C1 segment of cervical spinal cord (tissue), 14 donors: ENCODE measurements around the gene FRMD4B.

Experiments
- DNase-seq, 14 donors: peaks; one replicate each; lab custom pipeline; 2025; lab: John Stamatoyannopoulos, UW

Gene FRMD4B

DNA sequence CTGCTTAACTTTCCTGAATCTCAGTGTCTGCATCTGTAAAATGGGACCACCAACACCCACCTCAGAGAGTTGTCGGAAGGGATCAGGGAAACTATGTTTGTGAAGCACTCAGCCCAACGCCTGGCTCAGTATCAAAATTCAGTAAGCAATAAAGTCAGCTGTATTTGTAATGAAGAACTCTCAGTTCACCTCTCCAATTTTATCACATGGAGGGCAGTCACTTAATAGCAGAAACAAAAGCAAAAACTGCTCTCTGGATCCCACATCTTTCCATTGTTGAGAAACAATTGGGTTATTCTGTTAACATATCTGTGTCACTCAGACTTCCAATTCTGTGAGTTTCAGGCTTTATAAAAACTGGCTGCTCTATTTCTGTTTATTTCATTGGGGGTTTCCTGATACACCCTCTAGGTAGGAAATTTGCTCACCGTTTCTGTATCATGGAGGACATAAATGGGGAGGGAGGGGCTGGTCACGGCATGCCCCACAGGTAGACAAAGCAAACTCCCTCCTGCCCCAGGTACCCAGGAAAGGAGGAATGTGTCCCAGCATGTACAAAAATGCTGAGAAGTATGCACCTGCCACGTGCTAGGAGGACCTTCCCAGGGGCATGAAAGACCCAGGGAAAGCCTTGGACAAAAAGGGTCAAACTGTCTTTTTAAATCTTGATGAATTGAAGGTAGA lies 182.1 kb downstream of the FRMD4B start:
- no peak for DNase-seq

DNA sequence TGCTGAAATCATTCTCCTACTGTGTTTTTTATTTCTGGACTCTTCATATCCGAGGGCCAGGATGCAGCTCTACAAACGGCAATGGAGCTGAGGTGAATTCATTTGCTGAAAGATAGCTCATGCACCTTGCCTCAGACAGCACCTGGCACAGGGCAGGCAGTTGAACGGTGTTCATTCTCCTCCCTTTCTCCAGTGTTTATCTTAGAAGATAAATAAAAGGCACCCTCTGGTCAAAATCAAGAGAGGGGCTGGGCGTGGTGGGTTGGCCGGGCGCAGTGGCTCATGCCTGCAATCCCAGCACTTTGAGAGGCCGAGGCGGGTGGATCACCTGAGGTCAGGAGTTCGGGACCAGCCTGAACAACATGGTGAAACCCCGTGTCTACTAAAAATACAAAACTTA lies 184.2 kb downstream of the FRMD4B start:
- no peak for DNase-seq

DNA sequence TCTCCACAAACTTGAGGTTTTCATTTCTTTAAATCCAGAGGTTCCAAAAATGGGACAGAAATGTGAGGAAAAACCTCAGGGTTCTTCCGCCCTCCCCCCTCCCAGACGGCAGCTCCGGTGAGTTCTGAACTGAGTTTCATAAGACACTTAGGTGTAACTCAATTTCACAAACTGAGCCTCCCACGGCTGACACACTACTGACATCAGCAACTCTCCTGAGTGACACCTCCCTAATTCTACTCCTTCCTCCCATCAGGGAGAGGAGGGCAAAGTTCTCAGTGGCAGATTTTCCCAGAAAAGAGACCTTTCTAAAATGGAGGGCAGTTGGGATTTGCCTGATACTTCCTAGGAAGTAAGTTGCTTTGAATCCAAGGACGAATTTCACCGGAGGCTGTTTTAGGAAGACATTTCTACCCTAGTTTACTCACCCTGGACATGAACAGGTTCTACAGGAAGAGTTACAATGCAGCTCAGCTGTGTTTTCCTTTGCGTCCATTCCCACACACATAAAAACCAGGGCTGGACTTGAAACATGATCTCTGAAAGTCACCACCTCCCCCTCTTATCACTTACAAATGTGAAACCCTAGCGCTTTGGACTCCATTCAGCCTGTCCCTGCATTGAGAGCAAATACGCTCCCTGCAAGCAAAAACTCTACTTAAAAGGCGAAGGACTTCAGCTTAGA lies 185.4 kb downstream of the FRMD4B start:
- DNase-seq: no peak

- no peak for DNase-seq
These were observed 185.9 kb downstream of the FRMD4B start for GRCh38 chr3:69199942-69200341.

GRCh38 chr3:69197922-69198530 lies 187.9 kb downstream of the FRMD4B start:
- DNase-seq: no peak

GRCh38 chr3:69197455-69197854 lies 188.4 kb downstream of the FRMD4B start:
- DNase-seq: no peak

DNA sequence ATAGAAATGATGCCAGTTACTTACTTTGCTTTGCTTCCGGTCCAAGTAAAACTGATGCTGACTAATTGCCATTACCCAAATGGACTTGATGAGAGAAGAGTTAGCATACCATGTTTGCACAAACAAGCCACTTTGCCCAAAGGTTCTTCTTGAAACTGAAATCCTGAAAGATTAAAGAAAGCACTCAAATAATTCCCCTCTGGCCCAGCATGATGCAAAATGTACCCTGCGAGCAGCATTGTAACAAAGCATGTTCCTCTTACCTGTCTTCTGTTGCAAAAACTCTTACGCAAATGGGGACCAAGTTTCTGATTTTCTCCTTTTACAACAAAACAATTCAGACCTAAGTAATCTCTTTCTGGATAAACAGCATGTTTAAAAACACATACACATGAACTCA lies 189.0 kb downstream of the FRMD4B start:
- no peak for DNase-seq

GRCh38 chr3:69194431-69195165 lies 191.3 kb downstream of the FRMD4B start:
- DNase-seq: no peak

- no peak for DNase-seq
These were observed 192.1 kb downstream of the FRMD4B start for GRCh38 chr3:69193749-69194148.

DNA sequence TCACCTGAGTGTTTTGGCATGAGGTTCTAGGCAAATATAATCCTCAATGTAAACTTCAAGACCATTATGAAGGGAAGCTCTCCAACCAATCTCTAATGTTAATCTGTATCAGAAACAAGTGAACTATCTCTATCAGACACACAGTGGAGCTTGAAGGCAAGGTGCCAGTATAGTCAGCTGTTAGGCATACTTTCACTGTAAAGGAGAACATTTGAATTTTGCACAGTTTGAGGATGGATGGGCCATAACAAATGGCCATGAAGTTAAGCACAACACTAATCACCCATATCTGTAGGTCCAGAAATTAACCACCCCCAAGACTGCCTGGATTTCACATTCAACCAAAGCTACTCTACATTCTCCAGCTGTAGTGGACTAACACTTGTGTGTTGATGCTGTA lies 194.4 kb downstream of the FRMD4B start:
- DNase-seq: no peak

- DNase-seq: no peak
These were observed 196.4 kb downstream of the FRMD4B start for GRCh38 chr3:69189487-69189886.

GRCh38 chr3:69186575-69187093 lies 199.3 kb downstream of the FRMD4B start:
- no peak for DNase-seq

DNA sequence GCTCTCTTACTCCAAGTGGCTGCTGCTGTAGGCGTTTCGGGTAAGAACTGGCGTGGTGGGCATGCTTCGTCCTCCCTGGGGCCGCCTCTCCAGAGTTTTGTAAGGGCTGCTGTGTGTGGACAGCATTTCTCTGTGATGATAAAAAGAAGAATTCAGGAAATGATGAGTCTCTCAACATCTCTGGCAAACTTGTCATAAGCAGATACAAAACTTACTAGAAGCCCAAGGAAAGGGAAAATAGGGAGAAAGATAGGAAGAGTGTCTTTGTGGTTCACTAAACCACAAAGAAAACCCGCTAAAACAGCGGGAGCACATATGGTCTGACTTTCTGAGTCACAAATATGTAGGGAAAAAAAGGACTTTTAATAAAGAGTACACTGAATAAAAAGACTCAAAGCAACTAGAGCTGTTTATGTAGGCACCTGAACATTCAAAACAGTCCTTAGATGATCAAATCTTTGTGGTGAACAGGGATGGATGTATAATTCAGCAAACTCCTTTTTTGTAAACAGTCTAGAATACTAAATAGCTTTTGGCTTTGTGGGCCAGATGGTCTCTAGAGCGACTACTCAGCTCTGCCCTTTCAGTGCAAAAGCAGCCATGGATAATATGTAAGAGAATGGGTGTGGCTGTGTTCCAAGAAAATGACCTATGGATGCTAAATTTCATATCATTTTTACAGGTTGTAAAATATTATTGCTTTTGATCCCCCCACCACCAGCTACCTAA lies 203.1 kb downstream of the FRMD4B start:
- no peak for DNase-seq

DNA sequence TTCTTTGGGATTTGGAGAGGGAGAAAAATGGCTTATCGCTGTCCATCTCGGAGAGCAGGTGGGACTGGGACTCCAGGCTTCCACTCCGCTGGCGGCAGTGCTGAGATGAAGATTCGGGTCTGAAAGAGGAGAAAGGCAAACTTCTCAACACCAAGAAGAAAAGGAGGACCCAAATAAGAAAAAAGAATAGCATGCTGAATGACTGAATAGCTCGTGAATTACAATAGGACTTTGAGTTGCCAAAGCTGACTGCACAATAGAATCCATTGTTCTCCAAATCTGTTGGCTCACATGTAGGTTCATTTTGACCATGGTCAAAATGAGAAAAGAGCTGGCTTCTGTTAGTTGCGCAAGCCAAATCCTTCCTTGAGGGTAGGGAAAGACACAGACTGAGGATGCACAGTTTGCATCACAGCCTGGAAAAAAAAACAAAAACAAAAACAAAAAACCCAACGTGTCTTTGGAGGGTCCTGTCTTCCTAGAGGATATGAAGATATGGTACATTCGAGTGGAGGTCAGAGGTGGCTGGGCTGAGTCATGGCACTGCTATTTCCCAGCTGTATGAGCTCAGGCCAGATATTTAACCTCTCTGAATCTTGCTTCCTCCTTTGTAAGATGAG lies 204.2 kb downstream of the FRMD4B start:
- peak in 7 of 14 donors; percentile 11 to 42 (median 32) for DNase-seq

GRCh38 chr3:69180869-69181591 lies 204.9 kb downstream of the FRMD4B start:
- peak in 2 of 14 donors; percentile 26 to 39 for DNase-seq

DNA sequence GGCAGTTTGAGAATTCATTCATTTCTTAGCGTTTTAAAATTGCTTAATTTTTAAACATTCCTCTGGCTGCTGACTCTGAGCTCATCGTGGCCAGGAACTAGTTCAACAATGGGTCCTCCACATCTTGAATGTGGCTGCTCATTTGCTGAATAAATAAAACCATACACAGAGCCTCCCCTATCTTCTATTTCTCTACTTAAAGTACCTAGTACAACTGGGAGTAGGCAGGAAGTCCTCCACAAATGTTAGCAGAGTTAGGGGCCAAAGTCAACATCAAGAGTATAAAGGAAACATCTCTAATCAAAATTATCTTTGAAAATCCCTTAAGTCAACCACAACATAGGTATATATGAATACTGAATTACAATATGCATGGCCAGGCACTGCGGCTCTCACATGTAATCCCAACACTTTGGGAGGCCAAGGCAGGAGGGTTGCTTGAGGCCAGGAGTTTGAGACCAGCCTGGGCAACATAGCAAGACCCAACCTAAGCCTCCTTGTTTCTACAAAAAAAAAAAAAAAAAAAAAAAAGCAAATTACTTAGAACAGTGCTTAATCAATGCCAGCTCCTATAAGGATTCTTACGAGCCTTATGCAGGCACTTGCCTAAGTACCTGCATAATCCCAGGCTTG lies 206.0 kb downstream of the FRMD4B start:
- no peak for DNase-seq

GRCh38 chr3:69178838-69179739 lies 206.8 kb downstream of the FRMD4B start:
- DNase-seq: no peak

- no peak for DNase-seq
These were observed 207.8 kb downstream of the FRMD4B start for GRCh38 chr3:69178082-69178481.
